Vein endothelial cell (primary cell): ENCODE measurements around the gene PEBP1. TPM values are rescaled to one million over a fixed set of nuclear protein-coding genes. Genes with fewer than 3 reads are reported as not detected.

Experiments used
- total RNA-seq: library from RNA; depleted of rRNA; stranded (reverse); fragments of >200 nt; gene quantifications from 2 replicates; pipeline ENCODE4 v1.2.3, GENCODE V29; 2012

PEBP1 gene
- 106 TPM in 2 replicates for total RNA-seq

GRCh38 chr12:118135788-118136558 is at the start of gene PEBP1:
Gene PEBP1 (plus strand): TSS chr12:118136124. CDS start chr12:118136210, 86 bp downstream.

GRCh38 chr12:118103601-118104382 is 32.1 kb upstream of the PEBP1 start, which contains the start of gene VSIG10:
Gene VSIG10 (minus strand): TSS chr12:118104011. CDS start chr12:118103671, 340 bp downstream.

Other genes starting within 250 kb of the PEBP1 start
- gene KSR2, start 167.1 kb upstream of the PEBP1 start, total RNA-seq, result 1.2 and 1.3 TPM in 2 replicates
- gene RFC5, start 119.4 kb upstream of the PEBP1 start, total RNA-seq, result 15.7 and 23.6 TPM in 2 replicates
- gene WSB2, start 74.9 kb upstream of the PEBP1 start, total RNA-seq, result 94.0 and 117 TPM in 2 replicates
- 32.1 and 65.3 TPM in 2 replicates for gene VSIG10, start 32.1 kb upstream of the PEBP1 start, total RNA-seq
- 20.6 and 22.2 TPM in 2 replicates for gene TAOK3, start 236.8 kb downstream of the PEBP1 start, total RNA-seq
- gene SUDS3, start 240.4 kb downstream of the PEBP1 start, total RNA-seq, result 25.1 and 27.1 TPM in 2 replicates